ENCODE measurements around the gene COG6. TPM values are rescaled to one million over a fixed set of nuclear protein-coding genes. Genes with fewer than 3 reads are reported as not detected.

The COG6 gene
- polyA plus RNA-seq, 2 donors, result 5.8 to 7.3 TPM

DNA sequence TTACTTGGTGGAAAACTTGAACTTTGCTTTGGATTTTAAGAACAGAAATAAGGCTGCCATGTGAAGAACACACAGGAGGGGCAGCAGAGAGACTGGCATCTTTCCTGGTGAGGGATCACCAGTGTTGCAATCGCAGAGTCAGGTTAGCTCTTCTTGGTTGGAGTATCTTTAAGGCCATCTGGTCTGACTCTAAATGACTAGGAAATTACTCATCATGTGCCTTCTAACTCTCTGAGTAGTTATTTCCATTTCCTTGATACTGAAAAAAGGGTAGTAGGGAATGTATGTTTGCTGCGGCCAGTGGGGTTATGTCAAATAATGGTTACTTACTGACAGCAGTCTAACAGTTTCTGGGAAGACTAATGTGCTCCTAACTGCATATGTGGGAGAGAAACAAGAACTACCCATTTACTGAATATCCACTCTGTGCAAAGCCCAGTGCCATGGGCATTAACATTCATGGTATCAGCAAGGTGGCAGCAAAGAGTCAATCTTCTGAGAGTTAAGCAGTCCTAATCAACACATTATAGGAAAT lies 122.1 kb downstream of the COG6 start:
- H3K27me3 ChIP-seq (ENCODE audit: control insufficient read depth in 1 of 2, insufficient read depth in 2 of 2, low read length in 2 of 2), result no peaks in the 10 kb centered on the region
- H3K36me3 ChIP-seq (ENCODE audit: control insufficient read depth in 2 of 2, insufficient read depth in 2 of 2, low read length in 1 of 2), result no peaks in the 10 kb centered on the region
- no peak overlapping the region for H3K27ac ChIP-seq (ENCODE audit: low read depth in 2 of 2, low read length in 1 of 2)
- H3K9me3 ChIP-seq (ENCODE audit: control insufficient read depth in 2 of 2, insufficient read depth in 1 of 2, low read depth in 1 of 2, low read length in 1 of 2), result peaks cover 0 to 2% of the 10 kb centered on the region in 2 donors
- 66 to 76% methylated on average over 2 of the region's 2 CpGs for WGBS, 2 donors
- H3K4me1 ChIP-seq (ENCODE audit: control insufficient read depth in 2 of 2, insufficient read depth in 2 of 2, low read length in 1 of 2), result no peaks in the 10 kb centered on the region
- no peak overlapping the region for H3K4me3 ChIP-seq (ENCODE audit: low read depth in 1 of 2, low read length in 2 of 2)

DNA sequence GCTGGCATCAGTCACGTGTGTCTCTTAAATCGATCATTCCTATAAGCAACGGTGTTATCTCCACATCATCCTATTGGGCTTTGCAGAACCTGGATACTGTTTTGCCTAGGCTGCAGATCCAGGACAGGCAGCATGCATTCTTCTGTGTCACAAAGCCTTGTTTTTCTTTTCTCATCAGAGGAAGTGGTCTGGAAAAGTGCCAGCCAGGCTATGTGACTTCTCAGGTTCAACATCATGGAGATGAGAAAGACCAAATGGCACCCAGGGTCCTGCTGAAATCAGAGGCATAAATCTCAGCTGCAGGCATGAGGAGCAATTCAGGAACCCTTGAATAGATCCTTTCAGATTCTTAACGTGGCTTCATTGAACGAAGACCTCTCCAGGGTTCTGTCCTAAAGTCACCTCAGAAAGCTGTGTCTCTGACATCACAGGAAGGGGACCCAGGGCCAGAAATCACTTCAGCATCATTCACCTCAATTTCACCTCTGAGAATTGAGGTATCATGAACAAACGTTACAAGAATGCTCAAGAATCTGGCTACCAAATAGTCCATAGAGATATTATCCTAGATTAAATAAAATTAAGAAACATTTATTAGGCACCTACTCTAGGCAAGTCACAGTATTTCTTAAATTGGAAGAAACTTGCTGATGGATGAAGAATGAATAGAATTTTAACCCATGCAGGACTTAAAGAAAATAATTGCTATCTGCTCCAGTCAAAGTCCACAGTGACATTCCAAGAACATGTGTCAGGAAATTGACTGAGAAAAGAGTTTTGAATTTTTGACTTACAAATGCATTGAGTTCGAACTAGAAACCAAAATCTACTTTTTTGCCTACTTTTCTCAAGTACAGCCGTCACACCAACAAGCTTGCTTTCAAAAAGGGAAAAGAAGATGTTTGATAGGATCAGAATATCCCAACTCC lies 124.1 kb downstream of the COG6 start:
- peaks cover 0 to 2% of the 10 kb centered on the region in 2 donors for H3K9me3 ChIP-seq (ENCODE audit: control insufficient read depth in 2 of 2, insufficient read depth in 1 of 2, low read depth in 1 of 2, low read length in 1 of 2)
- H3K4me3 ChIP-seq (ENCODE audit: low read depth in 1 of 2, low read length in 2 of 2), result no peak overlapping the region
- H3K27ac ChIP-seq (ENCODE audit: low read depth in 2 of 2, low read length in 1 of 2), result no peak overlapping the region
- WGBS, 2 donors, result 80 to 84% methylated on average over 8 of the region's 8 CpGs
- no peaks in the 10 kb centered on the region for H3K27me3 ChIP-seq (ENCODE audit: control insufficient read depth in 1 of 2, insufficient read depth in 2 of 2, low read length in 2 of 2)
- H3K4me1 ChIP-seq (ENCODE audit: control insufficient read depth in 2 of 2, insufficient read depth in 2 of 2, low read length in 1 of 2), result no peaks in the 10 kb centered on the region
- H3K36me3 ChIP-seq (ENCODE audit: control insufficient read depth in 2 of 2, insufficient read depth in 2 of 2, low read length in 1 of 2), result no peaks in the 10 kb centered on the region

DNA sequence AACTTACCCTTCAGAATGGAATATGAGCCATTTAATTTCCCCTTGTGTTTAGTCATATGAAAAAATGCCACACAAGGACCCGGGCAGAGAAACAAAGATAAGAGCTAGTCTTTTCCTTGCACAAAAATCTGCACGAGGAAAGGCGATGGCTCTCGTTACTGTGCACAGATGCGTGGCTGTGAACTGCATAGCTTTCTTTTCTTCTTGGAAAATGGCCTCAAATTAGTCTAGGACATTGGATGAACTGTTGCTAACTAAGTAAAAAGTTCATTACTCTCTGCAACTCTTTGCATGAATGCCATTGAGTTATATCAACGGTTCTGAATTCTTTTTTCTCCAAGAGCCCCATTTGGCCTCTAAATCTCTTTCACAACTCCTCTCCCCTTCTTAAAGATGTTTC lies 125.2 kb downstream of the COG6 start:
- H3K9me3 ChIP-seq (ENCODE audit: control insufficient read depth in 2 of 2, insufficient read depth in 1 of 2, low read depth in 1 of 2, low read length in 1 of 2), result peaks cover 0 to 2% of the 10 kb centered on the region in 2 donors
- H3K4me3 ChIP-seq (ENCODE audit: low read depth in 1 of 2, low read length in 2 of 2), result no peak overlapping the region
- 85 to 86% methylated on average over 6 of the region's 6 CpGs for WGBS, 2 donors
- no peak overlapping the region for H3K27ac ChIP-seq (ENCODE audit: low read depth in 2 of 2, low read length in 1 of 2)
- no peaks in the 10 kb centered on the region for H3K27me3 ChIP-seq (ENCODE audit: control insufficient read depth in 1 of 2, insufficient read depth in 2 of 2, low read length in 2 of 2)
- no peaks in the 10 kb centered on the region for H3K4me1 ChIP-seq (ENCODE audit: control insufficient read depth in 2 of 2, insufficient read depth in 2 of 2, low read length in 1 of 2)
- no peaks in the 10 kb centered on the region for H3K36me3 ChIP-seq (ENCODE audit: control insufficient read depth in 2 of 2, insufficient read depth in 2 of 2, low read length in 1 of 2)

DNA sequence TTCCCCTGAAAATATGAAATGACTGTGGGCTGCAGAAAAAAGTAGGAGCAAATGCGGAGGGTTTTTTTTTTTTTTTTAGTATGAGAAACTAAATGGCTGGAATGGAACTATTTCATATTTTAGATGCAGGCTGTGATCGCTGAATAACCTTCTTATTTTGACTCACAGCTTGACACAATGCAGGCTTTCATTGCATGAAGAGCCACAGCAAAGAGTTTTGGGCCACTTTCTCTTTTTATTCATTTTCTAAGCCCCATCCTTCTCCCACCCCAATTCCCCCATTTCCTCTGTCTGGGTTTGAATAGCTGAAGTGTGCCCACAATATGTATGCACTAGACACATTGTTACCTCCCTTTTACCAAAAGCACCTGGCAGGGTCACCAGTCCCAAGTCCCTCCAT lies 125.9 kb downstream of the COG6 start:
- Histone ChIP-seq H3K9me3 (ENCODE audit: control insufficient read depth in 2 of 2, insufficient read depth in 1 of 2, low read depth in 1 of 2, low read length in 1 of 2) (peaks cover 0 to 2% of the 10 kb centered on the region in 2 donors), H3K27me3 (ENCODE audit: control insufficient read depth in 1 of 2, insufficient read depth in 2 of 2, low read length in 2 of 2) (no peaks in the 10 kb centered on the region), H3K4me3 (ENCODE audit: low read depth in 1 of 2, low read length in 2 of 2) (no peak overlapping the region), H3K27ac (ENCODE audit: low read depth in 2 of 2, low read length in 1 of 2) (no peak overlapping the region), H3K4me1 (ENCODE audit: control insufficient read depth in 2 of 2, insufficient read depth in 2 of 2, low read length in 1 of 2) (no peaks in the 10 kb centered on the region), H3K36me3 (ENCODE audit: control insufficient read depth in 2 of 2, insufficient read depth in 2 of 2, low read length in 1 of 2) (no peaks in the 10 kb centered on the region)
- WGBS, 2 donors, result 82 to 97% methylated on average over 2 of the region's 2 CpGs

DNA sequence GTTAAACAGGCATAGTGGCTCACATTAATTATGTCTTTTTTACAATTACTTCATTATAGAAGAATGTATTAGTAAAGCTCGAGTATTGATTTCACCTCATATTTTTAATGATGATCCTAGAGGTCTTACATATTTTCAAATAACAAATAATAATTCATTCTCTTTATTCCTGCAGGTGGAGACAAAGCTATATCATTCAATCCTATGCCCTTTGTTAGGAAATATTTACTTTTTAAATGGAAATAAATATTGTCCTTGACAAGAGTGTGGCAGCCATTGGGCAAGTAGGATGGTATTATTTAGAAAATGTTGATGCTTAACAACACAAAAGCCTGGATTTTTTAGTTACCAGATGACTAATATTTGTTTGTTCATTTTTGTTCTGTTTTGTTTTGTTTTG lies 127.6 kb downstream of the COG6 start:
- H3K4me1 ChIP-seq (ENCODE audit: control insufficient read depth in 2 of 2, insufficient read depth in 2 of 2, low read length in 1 of 2), result no peaks in the 10 kb centered on the region

DNA sequence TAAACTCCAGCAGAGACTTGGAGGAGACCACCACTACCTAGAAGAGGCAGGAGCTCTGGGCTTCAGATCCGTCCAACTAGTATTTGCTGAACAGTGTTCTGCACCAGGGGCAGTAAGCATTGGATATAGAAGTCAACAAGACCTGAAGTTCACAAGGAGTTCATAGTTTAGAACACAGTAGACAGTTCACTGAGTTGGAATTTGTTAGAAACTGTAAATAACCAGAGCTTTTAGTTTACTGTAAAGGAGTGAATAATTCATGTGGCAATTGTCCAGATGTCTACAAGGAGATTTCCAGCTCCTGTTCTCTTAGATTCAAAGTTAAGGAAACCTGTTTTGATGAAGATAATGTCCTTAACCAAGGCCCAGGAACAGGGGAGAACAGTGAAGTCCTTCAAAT lies 128.9 kb downstream of the COG6 start:
- Histone ChIP-seq H3K4me1 (ENCODE audit: control insufficient read depth in 2 of 2, insufficient read depth in 2 of 2, low read length in 1 of 2) (no peaks in the 10 kb centered on the region), H3K36me3 (ENCODE audit: control insufficient read depth in 2 of 2, insufficient read depth in 2 of 2, low read length in 1 of 2) (no peaks in the 10 kb centered on the region), H3K27ac (ENCODE audit: low read depth in 2 of 2, low read length in 1 of 2) (no peak overlapping the region), H3K9me3 (ENCODE audit: control insufficient read depth in 2 of 2, insufficient read depth in 1 of 2, low read depth in 1 of 2, low read length in 1 of 2) (peaks cover 0 to 2% of the 10 kb centered on the region in 2 donors), H3K4me3 (ENCODE audit: low read depth in 1 of 2, low read length in 2 of 2) (no peak overlapping the region), H3K27me3 (ENCODE audit: control insufficient read depth in 1 of 2, insufficient read depth in 2 of 2, low read length in 2 of 2) (no peaks in the 10 kb centered on the region)
- 89 to 97% methylated on average over 1 of the region's 1 CpG for WGBS, 2 donors

More for the DNA sequence above, 127.6 kb downstream of the COG6 start:
- Histone ChIP-seq H3K9me3 (ENCODE audit: control insufficient read depth in 2 of 2, insufficient read depth in 1 of 2, low read depth in 1 of 2, low read length in 1 of 2) (peaks cover under 1 to 2% of the 10 kb centered on the region in 2 donors), H3K4me3 (ENCODE audit: low read depth in 1 of 2, low read length in 2 of 2) (no peak overlapping the region), H3K27ac (ENCODE audit: low read depth in 2 of 2, low read length in 1 of 2) (no peak overlapping the region), H3K27me3 (ENCODE audit: control insufficient read depth in 1 of 2, insufficient read depth in 2 of 2, low read length in 2 of 2) (no peaks in the 10 kb centered on the region), H3K36me3 (ENCODE audit: control insufficient read depth in 2 of 2, insufficient read depth in 2 of 2, low read length in 1 of 2) (no peaks in the 10 kb centered on the region)
- 75 to 78% methylated on average over 1 of the region's 1 CpG for WGBS, 2 donors

DNA sequence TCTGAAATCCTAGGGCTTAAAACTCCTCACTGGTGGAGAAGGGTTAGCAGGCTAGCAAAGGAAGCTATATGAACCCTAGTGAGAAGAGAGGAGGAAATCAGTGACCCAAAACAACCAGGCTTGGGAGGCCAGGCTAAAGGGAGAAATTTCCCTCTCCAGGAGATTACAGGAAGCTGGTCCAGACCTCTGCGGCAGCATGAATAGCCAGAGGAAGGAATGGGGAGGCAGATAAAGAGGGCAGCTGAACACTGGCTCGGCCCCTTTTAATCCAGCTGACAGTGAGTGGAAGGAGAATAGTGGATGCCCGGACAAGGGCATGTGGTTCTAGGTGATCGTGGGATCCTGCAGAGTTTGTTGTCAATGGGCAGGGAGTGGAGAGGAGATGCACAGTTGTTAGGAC lies 130.6 kb downstream of the COG6 start:
- Histone ChIP-seq H3K27me3 (ENCODE audit: control insufficient read depth in 1 of 2, insufficient read depth in 2 of 2, low read length in 2 of 2) (no peaks in the 10 kb centered on the region), H3K4me3 (ENCODE audit: low read depth in 1 of 2, low read length in 2 of 2) (no peak overlapping the region), H3K9me3 (ENCODE audit: control insufficient read depth in 2 of 2, insufficient read depth in 1 of 2, low read depth in 1 of 2, low read length in 1 of 2) (peaks cover 0 to 2% of the 10 kb centered on the region in 2 donors), H3K36me3 (ENCODE audit: control insufficient read depth in 2 of 2, insufficient read depth in 2 of 2, low read length in 1 of 2) (no peaks in the 10 kb centered on the region), H3K27ac (ENCODE audit: low read depth in 2 of 2, low read length in 1 of 2) (no peak overlapping the region), H3K4me1 (ENCODE audit: control insufficient read depth in 2 of 2, insufficient read depth in 2 of 2, low read length in 1 of 2) (no peaks in the 10 kb centered on the region)
- WGBS, 2 donors, result 78 to 81% methylated on average over 4 of the region's 4 CpGs

DNA sequence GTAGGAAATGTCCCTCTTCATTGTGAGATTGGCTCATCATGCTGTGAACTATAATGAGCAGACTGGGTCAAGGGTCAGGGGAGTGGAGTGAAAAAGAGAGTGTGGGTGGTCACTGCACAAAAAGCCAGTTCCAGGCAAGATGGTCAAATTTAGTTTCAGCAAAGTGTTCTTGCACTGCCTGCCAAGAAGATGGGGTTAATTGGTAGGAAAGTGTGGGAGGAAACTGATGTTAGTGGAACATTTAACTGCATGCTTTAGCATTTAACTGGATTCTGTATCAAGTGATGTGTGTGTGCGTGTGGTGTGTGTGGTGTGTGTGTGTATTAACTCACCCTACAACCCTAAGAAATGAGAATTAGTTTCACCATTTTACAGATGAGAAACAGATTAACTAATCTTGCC lies 131.6 kb downstream of the COG6 start:
- H3K27me3 ChIP-seq (ENCODE audit: control insufficient read depth in 1 of 2, insufficient read depth in 2 of 2, low read length in 2 of 2), result no peaks in the 10 kb centered on the region
- peaks cover 0 to 2% of the 10 kb centered on the region in 2 donors for H3K9me3 ChIP-seq (ENCODE audit: control insufficient read depth in 2 of 2, insufficient read depth in 1 of 2, low read depth in 1 of 2, low read length in 1 of 2)
- no peaks in the 10 kb centered on the region for H3K36me3 ChIP-seq (ENCODE audit: control insufficient read depth in 2 of 2, insufficient read depth in 2 of 2, low read length in 1 of 2)
- WGBS, 2 donors, result 58 to 72% methylated on average over 1 of the region's 1 CpG
- H3K4me1 ChIP-seq (ENCODE audit: control insufficient read depth in 2 of 2, insufficient read depth in 2 of 2, low read length in 1 of 2), result no peaks in the 10 kb centered on the region
- no peak overlapping the region for H3K4me3 ChIP-seq (ENCODE audit: low read depth in 1 of 2, low read length in 2 of 2)
- no peak overlapping the region for H3K27ac ChIP-seq (ENCODE audit: low read depth in 2 of 2, low read length in 1 of 2)

DNA sequence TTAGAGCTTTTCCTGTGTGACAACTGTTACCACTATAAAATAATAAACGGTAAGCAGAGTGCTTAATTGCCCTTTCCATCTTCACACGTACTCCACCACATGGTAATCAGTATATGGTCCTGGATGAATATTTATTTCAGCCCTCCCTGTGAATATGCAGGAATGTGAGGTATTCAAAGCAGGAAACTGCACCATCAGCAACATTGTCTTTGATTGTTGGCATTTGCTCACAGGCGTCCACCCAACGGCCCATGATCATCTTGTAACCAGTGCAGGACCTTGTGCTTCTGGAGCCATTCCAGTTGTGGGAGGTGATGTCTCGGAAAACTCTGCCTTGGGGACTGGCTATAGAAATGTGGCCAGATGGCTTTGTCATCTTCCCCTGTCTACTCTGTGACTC lies 132.6 kb downstream of the COG6 start:
- Histone ChIP-seq H3K4me1 (ENCODE audit: control insufficient read depth in 2 of 2, insufficient read depth in 2 of 2, low read length in 1 of 2) (no peaks in the 10 kb centered on the region), H3K27ac (ENCODE audit: low read depth in 2 of 2, low read length in 1 of 2) (no peak overlapping the region)
- WGBS, 2 donors, result 74% methylated on average over 5 of the region's 5 CpGs

More for the DNA sequence above, 132.6 kb downstream of the COG6 start:
- Histone ChIP-seq H3K9me3 (ENCODE audit: control insufficient read depth in 2 of 2, insufficient read depth in 1 of 2, low read depth in 1 of 2, low read length in 1 of 2) (peaks cover 0 to 2% of the 10 kb centered on the region in 2 donors), H3K27me3 (ENCODE audit: control insufficient read depth in 1 of 2, insufficient read depth in 2 of 2, low read length in 2 of 2) (no peaks in the 10 kb centered on the region), H3K4me3 (ENCODE audit: low read depth in 1 of 2, low read length in 2 of 2) (no peak overlapping the region), H3K36me3 (ENCODE audit: control insufficient read depth in 2 of 2, insufficient read depth in 2 of 2, low read length in 1 of 2) (no peaks in the 10 kb centered on the region)

Data from esophagus (tissue), 2 donors.